Stimulated activated naive CD4-positive, alpha-beta T cell treated with Interleukin-2 at 50 U/mL for 16 hours (primary cell): Measurements from ENCODE around the gene CHD2.
"Not testable (repeated sequence)": the region's sequence is repeated elsewhere in the genome, so short reads cannot be mapped to it uniquely, and the experiment has no call there.

Experiments used
- DNase-seq: peaks from one replicate; lab custom pipeline; 2025; lab: John Stamatoyannopoulos, UW

The CHD2 gene

DNA sequence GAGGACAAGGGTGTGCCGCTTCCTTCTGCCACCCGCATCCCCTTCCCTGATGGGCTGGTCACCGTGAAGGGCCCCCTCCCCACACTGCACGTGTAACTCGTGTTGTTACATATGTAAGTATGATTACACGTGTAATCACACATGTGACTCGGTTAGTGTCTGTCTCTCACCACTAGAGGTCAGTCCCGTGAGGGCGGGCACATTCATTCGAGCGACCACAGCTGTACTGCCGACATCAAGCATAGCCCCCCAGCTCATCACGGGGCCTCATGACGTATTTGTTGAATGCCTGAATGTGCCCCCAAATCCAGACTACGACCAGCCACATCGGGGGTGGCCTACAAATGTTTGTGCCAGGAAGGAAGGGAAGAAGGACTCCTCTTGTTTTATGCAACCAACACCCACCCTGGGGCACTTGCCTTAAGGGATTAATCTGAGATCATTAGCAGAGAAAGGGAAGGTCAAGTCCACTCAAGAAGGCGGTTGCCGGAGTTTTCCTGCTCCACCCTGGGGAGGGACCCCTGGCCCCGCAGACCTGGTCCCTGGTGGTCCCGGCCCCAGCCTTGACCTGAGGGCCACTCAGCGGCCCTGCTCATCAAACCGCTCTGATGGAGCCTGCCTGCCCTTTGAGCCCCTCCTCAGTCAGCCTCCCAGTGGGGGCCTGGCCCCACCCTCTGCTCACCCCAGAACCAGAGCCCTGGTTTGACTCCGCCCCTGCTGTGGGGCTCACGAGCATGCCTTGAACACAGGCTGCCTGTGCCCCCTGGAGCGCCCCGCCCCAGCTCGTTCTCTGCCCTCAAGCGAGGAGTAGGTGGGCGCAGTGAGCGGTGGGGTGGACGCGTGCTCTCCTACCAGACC lies 136.1 kb downstream of the CHD2 start:
- peak; percentile 24 for DNase-seq

DNA sequence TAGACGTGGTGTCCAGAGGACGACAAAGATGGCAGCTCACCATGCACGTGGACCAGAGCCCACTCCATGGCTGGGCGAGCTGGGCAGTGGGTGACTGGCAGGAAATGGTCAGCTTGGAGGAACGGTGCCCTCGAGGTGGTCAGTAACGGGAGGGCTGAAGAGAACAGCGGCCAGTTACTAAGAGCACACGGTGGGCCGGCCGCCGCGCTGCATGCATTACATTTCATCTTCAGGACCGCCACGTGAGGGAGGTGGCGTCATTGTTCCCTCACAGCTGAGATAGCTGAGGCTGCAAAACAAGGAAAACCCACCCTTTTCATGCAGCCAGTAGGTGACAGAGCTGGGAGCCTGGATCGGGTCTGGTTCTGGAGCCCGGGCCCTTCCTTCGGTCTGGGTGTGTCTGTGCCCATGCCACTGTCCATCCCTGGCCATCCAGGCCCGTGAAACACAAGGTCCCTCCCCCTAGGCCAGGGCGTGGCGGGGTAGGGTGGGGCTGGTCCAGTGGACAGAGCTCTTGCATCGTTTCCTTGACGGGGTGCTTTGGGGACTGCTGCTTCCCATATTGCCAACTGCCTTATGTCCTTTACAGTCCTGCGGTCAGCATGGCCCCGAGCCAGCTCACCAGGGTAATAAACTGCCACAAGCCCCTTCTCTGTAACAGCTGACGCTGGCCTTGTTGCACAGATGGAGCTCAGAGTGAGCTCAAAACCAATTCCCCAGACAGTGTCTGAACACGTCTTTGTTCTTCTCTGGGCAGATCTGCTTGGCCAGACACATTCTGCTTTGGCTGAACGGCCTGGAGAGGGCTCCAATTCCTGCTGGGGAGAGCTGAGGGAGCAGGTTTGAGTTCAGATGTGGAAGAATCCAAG lies 137.1 kb downstream of the CHD2 start:
- no peak for DNase-seq

DNA sequence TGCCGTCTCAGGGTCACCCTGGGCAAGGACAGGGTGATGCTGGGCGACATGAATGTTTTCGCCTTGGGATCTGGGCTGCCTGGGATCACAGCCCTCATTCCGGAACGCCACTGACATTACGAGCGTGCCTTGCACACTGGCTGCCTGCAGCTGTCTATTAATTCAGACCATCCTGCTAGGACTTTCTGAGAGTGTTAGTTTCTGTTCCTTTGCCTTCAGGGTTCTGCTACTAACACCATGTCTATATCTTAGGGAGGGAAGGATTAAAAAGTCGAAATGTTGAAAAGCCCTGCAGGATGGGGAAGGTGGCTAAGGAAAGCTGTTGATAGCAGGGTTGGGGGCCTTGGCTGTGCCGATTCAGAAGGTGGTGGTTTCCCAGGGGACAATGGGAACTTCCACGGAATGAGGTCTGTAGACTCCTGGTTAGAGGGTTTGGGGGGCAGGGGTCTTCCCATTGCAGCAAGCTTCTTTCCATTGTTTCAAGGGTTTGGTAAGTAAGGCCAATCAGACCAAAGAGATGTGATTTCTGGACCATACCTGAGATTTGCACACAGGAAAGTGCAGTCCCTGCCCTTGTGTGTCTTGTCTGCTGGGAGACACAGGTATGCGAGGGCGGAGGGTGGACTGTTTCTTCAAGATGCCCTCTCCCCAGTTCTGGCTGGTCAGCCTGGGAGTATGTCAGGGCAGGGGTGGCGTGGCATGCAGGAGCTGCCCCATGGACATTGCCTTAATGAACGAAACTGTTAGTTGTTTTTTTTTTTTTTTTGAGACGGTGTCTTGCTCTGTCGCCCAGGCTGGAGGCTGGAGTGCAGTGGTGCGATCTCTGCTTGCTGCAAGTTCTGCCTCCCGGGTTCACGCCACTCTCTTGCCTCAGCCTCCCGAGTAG lies 137.9 kb downstream of the CHD2 start:
- DNase-seq: no peak

DNA sequence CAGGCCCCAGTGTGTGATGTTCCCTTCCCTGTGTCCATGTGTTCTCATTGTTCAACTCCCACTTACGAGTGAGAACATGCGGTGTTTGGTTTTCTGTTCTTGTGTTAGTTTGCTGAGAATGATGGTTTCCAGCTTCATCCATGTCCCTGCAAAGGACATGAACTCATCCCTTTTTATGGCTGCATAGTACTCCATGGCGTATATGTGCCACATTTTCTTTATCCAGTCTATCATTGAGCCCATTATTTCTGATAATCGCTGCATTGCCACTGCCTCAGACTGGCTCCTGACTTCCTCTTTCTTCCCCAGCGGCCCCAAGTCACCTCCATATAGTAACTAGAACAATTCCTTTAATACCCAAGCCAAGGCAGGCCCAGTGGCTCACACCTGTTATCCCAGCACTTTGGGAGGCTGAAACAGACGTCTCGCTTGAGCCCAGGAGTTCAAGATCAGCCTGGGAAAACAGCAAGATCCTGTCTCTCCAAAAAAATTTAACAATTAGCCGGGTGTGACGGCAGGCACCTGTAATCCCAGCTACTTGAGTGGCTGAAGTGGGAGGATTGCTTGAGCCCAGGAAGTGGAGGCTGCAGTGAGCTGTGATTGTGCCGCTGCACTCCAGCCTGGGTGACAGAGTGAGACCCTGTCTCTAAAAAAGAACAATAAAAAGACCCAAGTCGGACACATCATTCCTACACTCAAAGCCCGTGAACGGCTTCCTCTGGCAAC lies 139.6 kb downstream of the CHD2 start:
- not testable (repeated sequence) for DNase-seq

DNA sequence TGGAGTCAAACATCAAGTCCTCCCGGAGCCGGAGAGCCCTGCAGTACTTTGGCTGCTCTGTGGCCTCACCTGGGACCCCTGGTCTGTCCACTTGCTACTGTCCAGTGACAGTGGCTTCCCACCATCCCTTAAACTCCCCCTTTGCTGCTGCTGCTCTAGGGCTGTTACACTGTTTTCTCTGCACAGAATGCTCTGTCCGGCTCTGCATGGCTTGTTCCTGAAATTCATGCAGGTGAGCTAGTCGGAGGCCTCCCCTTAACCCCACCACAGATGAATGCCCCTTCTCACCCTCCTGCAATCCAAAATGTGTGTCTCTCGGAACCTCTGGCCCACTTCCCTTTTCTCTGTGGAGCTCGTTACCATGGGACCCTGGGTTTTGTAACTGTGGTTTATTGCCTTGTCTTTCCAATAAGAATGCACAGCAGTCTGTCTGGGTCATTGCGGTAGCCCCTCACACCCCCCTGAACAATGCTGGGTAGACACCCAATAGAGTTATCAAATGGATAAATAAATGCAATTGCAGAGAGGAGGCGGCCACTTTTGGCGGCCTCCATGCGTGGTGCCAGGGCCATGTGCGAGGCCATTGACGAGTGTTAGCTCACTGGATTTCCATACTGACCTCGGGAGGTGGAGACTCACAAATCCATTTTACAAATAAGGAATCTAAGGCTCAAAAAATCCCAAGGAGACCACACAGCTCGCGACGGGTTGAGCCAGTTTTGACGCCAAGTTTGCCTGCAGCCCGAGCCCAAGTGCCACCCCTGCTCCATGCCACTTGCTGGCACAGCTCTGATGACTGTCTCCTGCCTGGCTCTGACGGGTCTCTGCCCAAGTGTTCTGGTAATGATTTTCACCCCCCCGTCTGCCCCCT lies 140.4 kb downstream of the CHD2 start:
- DNase-seq: no peak

DNA sequence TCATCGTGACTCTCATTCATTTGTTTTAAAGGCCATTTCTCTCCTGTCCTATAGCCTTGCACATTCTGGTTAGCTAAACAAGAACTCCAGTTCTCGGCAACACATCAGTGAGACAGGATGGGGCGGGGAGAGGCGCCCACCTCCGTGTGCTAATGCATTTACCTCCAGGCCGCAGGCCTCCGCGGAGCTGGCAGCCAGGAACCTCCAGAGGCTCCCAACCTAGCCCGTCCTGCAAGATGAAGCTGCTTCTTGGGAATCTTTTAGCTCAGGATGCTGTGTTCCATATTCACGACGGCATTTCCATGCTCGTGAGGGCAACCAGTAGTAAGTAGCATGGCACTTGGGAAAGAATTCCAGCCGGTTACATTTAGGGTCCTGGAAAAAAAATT lies 141.0 kb downstream of the CHD2 start:
- DNase-seq: no peak

DNA sequence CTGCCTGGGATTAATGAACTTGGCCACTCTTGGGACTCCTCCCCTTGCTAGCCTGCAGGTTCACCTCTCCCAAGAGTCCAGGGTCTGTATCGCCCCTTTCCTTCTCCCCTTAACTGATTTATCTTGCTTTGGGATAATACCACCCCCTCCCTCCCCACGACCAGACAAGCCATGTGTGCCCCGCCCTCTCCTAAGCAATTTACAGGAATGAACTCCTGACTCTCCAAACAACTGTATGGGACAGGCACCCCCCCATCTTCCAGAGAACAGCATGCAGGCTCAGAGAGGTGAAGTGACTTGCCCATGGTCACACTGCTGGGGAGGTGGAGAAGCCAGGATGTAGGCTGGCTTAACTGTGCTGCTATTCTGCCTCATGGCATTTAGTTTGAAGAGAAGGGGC lies 142.1 kb downstream of the CHD2 start:
- no peak for DNase-seq

DNA sequence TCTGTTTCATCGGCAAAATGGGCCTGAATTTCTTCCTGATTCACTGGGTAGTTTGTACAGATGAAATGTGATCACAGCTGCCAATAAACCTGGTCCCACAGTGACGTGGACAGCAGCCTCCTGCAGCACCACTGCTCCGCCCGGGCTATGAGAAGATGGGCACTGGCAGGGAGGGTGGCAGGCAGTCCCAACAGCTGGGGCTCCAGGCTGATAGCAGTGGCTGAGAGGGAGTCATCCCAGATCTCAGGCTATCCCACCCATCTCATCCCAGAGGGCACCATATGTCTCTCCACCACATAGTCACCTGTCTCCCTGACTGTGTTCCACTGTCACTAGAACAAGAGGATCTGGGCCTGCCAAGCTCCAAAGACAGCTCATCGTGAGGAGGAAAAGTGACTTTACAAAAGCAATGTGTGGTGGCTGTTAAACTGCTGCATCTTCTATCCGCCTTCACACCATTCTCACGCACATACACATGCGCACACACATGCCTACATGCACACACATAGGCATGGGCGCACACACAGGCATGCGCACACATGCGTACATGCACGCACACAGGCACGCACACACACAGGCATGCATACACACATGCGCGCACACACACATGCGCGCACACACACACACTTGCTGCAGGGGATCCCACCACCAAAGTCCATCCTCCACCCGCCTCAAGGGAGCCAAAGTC lies 142.7 kb downstream of the CHD2 start:
- no peak for DNase-seq

DNA sequence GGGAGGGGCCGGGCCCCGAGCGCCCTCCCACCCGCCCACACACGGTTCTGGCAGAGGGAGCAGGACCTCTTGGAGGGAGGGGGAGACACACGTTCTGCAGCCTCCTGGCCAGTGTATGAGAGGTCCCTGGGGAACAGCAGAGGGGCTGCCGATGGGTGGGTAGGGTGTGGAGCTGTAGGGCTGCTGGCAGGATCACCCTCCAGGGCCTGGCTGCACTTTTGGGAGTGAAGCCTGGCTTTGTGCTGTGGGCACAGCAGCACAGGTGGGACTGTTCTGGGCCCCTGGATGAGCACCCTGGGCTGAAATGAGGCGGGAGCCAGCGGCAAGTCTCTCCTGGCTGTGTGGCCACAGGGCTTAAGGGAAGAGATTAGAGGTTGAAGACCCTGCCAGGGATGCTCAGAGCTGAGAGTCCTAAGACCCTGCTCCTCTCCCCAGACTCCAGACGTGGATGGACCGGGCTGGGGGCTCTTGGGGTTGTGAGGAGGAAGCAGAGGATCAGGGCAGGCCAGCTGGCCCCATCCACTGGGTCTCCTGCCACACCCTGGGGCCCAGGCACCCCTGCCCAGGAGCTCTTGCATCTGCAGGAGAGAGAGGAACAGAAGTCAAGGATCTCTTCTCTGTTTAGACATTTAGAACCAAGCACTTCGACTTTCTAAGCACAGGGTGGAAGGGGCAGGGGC lies 143.6 kb downstream of the CHD2 start:
- no peak for DNase-seq

DNA sequence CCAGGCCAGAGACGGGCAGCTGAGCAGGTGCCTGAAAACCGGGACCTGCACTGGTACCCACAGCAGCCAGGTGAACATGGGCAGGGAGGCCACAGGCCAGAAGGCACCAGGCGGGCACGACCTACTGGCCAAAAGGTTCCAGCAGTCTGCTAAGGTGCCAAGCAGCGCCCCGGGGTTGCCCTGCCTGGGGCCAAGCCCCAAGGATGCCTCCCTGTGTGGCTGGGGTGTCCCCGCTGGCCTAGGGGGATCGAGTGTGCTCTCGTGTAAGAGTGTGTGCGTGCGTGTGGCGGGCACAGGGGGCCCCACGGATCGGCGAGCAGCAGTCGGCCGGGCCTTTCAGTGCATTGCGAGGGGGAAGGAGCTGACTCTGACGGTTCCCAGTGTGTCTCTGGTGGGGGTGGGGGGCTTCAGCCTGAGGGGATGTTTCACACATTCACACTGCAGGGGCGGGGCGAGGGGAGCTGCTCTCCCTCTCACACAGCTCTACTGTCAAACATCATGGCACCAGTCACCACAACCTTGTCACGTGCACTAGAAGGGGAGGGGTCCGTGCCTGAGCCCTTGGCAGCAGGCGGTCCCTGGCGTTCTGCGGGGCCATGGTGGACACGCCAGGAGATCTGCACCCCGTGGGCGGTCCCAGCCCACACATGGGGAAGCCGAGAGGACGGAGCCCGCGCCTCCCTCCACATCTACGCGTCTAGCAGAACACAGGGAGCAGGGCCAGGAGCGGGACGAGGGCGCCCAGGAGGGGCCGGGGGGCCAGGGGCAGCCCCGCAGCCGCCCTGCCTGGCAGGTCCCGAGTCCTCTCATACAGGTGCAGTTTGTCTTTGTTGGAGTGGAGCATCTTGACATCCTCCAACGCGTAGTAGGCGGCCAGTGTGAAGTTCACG lies 144.4 kb downstream of the CHD2 start:
- no peak for DNase-seq

DNA sequence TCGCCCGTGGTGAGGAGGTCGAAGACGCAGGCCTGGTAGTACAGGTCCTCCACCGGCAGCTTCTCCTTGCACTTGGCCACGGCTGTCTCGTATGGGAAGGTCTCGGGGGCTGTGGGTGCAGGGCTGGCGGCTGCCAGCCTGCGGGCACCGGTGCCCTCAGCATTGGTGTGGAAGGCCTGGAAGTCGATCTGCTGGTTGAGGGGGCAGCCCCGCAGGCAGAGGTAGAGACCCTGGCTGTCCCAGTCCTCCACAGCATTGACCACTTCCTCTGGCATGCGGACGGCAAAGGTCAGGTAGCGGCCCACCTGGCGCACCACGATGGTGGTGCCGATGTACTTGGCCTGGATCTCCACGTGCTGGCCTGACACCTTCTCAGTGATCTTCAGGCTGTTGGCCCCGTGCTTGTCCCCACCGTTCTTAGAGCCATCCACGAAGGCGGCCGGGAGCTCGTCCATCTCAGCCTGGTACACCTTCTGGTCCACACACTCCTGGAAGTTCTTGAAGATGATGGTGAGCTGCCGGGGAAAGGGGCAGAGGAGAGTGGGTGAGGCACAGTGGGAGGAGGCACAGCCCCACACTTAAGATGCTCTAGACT lies 145.2 kb downstream of the CHD2 start:
- no peak for DNase-seq

DNA sequence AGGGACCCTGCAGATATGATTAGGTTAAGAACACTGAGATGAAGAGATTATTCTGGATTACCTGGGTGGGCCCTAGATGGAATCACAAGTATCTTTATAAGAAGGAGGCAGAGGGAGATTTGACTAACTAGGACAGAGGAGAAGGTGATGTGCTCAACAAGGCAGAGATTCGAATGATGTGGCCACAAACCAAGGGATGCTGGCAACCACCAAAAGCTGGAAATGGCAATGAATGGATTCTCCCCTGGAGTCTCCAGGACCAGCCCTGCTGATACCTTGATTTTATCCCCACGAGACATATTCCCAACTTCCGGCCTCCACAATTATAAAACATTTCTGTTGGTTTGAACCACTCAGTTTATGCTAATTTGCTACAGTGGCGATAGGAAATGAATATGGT lies 146.0 kb downstream of the CHD2 start:
- no peak for DNase-seq

DNA sequence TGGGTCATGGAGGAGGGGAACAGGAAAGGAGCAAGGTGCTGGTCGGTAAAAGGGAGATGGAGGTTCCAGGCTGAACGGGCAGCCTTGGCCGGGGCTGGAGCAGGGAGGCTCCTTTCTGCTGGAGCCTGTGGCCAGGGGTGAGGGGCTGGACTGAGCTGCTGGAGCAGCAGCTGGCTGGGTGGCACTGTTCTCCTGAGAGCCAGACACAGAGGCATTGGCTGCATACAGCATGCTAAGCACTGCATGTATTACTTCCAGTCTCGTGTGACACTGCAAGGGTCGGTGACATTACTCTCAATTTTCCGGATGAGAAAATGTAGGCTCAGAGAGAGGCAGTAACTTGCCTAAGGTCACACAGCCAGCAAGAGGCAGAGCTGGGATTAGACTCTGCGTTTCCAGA lies 146.6 kb downstream of the CHD2 start:
- DNase-seq: no peak

DNA sequence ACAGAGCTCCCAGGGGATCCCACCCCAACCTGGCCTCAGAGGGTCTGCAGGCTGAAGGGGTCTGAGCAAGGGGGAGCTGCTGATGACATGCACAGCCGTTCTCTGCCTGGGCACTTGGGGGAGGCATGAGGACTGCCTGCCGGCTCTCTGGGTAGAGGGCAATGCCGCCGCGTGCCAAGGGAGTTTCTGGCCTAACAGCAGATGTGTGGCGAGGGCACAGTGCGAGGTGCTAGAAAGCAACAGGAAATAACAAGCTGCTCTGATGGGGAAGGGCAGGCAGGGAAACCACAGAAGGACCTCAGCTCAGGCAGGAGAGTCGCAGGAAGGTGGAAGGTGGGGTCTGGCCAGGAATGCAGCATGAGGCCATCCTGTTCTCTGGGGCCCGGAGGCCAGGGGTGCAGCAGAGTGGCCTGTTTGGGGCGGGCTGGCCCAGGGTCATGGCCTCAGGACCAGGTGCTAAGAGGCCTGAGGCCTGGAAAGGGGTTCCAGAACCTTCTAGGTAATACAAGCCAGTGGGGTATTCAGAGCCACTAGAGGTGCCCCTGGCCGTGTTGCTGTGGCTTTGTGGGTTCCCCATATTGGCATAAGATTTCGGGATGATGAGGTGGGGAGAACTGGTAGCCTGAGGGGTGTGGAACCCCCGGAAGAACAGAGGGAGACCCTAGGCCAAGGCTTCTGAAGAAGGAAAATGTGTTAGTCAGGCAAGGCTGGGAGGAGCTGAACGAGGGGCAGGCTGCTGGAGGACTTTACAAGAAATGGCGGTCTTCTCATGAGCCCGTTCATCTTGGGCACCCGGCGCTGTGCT lies 147.7 kb downstream of the CHD2 start:
- DNase-seq: no peak

DNA sequence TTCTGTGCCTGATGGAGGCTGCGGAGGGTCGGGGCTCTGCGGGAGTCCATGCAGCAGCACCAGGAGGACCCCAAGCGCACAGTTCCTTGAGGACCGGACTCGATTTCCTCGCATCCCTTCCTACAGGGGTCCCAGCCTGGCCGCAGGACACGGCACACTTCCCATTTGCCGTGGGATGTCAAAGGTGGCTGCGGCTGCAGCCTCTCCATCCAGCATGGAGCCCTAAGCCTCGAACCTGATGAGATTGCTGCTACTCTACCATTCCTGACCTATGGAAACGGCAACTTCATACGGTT lies 148.2 kb downstream of the CHD2 start:
- DNase-seq: no peak

DNA sequence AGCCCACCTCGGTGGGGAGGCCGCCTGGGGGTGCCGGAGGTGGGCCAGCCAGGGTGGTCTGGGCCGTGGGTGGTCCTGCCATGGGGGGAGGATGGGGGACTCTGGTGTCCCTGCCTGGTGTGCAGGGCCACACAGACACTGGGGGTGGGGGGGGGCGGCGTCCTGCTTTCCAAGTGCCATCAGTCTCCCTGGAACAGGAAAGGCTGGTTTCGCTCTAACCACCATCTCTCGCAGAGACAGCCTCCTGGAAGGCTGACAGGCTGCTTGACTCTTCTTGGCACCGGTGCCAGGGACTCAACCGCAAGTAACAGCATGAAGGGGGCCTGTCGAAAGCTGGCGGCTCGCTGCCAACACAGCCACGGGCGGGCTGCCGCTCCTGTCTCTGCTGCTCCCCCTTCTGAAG lies 148.6 kb downstream of the CHD2 start:
- no peak for DNase-seq

DNA sequence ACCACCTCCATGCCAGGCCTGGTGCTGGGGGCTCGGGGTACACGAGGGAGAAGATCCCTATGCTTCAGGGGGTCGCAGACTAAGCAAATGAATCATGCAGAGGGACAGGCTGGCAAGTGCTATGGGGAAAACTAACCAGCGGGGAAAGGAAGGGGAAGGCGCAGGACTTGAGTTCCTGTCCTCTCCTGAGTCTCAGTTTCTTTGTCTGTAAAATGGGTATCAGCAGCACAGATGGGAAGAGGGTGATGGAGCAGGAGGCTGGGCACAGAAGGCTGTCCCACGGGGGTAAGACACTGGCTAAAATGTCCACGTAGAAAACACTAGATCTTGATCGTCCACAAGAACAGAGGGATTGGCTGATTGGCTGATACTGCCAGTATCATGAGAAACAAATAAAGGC lies 149.1 kb downstream of the CHD2 start:
- no peak for DNase-seq
